Endodermal cell (in vitro differentiated cells): Measurements from ENCODE around the gene ITM2C. TPM values are rescaled to one million over a fixed set of nuclear protein-coding genes. Genes with fewer than 3 reads are reported as not detected.
A peak's percentile ranks its signal among the peaks of the same experiment; 100 is the strongest.

Source experiments
- DNase-seq: peaks from one replicate; pipeline ENCODE4 v3.0.0-alpha.2; 2017
- H3K27ac ChIP-seq: 2 replicates; pipeline ENCODE4 v1.5.1; 2013; ENCODE audit warnings: mild to moderate bottlenecking, low read depth, low read length, moderate library complexity
- H3K27me3 ChIP-seq: 2 replicates; pipeline ENCODE4 v1.6.1; 2013; ENCODE audit warnings: mild to moderate bottlenecking, low read length, moderate library complexity; ENCODE audit not compliant: insufficient read depth, control insufficient read depth, poor library complexity, severe bottlenecking
- H3K36me3 ChIP-seq: 2 replicates; pipeline ENCODE4 v1.7.0; 2013; ENCODE audit warnings: mild to moderate bottlenecking, low read length, moderate library complexity; ENCODE audit not compliant: control insufficient read depth, insufficient read depth
- H3K4me1 ChIP-seq: one replicate; pipeline ENCODE4 v1.7.0; 2013; ENCODE audit warnings: low read length; ENCODE audit not compliant: control insufficient read depth, insufficient read depth
- H3K4me3 ChIP-seq: 2 replicates; pipeline ENCODE4 v1.5.1; 2013; ENCODE audit warnings: mild to moderate bottlenecking, low read length, moderate library complexity
- H3K9ac ChIP-seq: 2 replicates; pipeline ENCODE4 v1.6.1; 2013; ENCODE audit warnings: mild to moderate bottlenecking, low read length, moderate library complexity; ENCODE audit not compliant: poor library complexity, severe bottlenecking; ENCODE audit errors: extremely low read depth
- H3K9me3 ChIP-seq: 2 replicates; pipeline ENCODE4 v1.6.1; 2013; ENCODE audit warnings: mild to moderate bottlenecking, low read length, moderate library complexity; ENCODE audit not compliant: control insufficient read depth
- H3K27ac Mint-ChIP-seq: 2 replicates; pipeline ENCODE4 v1.8.0; 2020; ENCODE audit warnings: mixed read lengths
- H3K27me3 Mint-ChIP-seq: 2 replicates; pipeline ENCODE4 v1.8.0; 2021; ENCODE audit warnings: mild to moderate bottlenecking, mixed read lengths; ENCODE audit not compliant: insufficient read depth
- H3K36me3 Mint-ChIP-seq: 2 replicates; pipeline ENCODE4 v1.8.0; 2020; ENCODE audit warnings: low read depth, mixed read lengths
- H3K4me1 Mint-ChIP-seq: 2 replicates; pipeline ENCODE4 v1.8.0; 2020; ENCODE audit warnings: mixed read lengths
- H3K4me3 Mint-ChIP-seq: 2 replicates; pipeline ENCODE4 v1.8.0; 2020; ENCODE audit warnings: mild to moderate bottlenecking, moderate library complexity, mixed read lengths
- H3K9me3 Mint-ChIP-seq: 2 replicates; pipeline ENCODE4 v1.8.0; 2020; ENCODE audit warnings: mild to moderate bottlenecking, mixed read lengths
- WGBS, 2 experiments: methylation state at CpG; one replicate each; pipeline versions ENCODE4 v1.1.5 to v1.1.7; 2013; ENCODE audit warnings: missing lambda C conversion rate in 2 of 2, mixed read lengths in 1 of 2; ENCODE audit not compliant: insufficient coverage in 1 of 2, insufficient read length in 1 of 2; 5-methylcytosine and 5-hydroxymethylcytosine counted together
- total RNA-seq, 2 donors: library from RNA; stranded (reverse); fragmentation: NEBNext Ultra II Directional in 1 of 2; extraction: Animal tissue kit (Norgen Biotek cat#: 25700) in 1 of 2; gene quantifications; 2 replicates in 1 of 2; 3 replicates in 1 of 2; pipeline ENCODE4 v1.2.1, GENCODE V29; 2021
- TF ChIP-seq, protein P1 (sequence below): fragments of 200-600 bp; sonication (generic); conservative IDR thresholded peaks from 2 replicates; pipeline ENCODE4 v1.5.0; 2021; ENCODE audit warnings: antibody characterized with exemption, mild to moderate bottlenecking

The ITM2C gene
- total RNA-seq, 2 donors from 2014 or later, result 208 to 269 TPM

DNA sequence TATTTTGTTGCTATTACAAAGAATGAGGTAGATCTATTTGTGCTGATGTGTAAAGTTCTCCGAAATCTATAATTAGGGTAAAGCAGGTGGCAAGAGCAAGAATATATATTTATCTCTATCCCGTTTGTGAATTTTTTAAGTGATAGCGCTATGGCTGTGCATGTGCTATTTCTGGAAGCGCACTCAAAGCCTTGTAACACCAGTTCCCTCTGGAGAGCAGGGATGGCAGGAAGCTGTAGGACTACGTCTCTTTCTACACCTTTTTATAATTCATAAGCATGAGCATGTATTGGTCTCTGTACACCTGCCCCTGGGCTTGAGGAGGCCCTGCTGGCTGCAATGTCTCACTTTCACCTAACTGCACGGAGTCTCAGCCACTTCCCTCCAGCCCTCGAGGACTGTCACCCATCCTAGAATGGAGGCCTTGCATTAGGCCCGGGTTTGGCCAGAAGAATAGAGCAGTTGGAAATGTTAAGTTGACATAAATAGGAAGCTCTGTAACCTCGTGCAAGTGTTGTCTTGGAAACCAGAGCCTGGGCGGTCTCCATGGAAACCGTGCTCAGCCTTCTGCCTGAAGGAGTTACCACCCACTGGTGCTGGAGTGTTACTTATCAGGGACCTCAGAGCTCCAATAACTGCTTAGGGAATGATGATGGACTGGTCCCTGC lies 20.9 kb downstream of the ITM2C start:
- peaks cover 1% of the 10 kb centered on the region for H3K4me1 Mint-ChIP-seq
- peak overlapping the region; percentile 84 for H3K27ac ChIP-seq
- peaks cover 3% of the 10 kb centered on the region for H3K27me3 Mint-ChIP-seq
- H3K9ac ChIP-seq, result no peak overlapping the region
- DNase-seq, result peak; percentile 73
- H3K27ac Mint-ChIP-seq, result no peak overlapping the region
- H3K36me3 Mint-ChIP-seq, result peaks cover 6% of the 10 kb centered on the region
- WGBS, 2 experiments, result 58 to 73% methylated on average over 8 to 11 of the region's 11 CpGs
- no peaks in the 10 kb centered on the region for H3K9me3 ChIP-seq
- peaks cover 3% of the 10 kb centered on the region for H3K9me3 Mint-ChIP-seq
- no peak overlapping the region for H3K4me3 ChIP-seq
- H3K27me3 ChIP-seq, result no peaks in the 10 kb centered on the region
- TF ChIP-seq, protein P1, sequence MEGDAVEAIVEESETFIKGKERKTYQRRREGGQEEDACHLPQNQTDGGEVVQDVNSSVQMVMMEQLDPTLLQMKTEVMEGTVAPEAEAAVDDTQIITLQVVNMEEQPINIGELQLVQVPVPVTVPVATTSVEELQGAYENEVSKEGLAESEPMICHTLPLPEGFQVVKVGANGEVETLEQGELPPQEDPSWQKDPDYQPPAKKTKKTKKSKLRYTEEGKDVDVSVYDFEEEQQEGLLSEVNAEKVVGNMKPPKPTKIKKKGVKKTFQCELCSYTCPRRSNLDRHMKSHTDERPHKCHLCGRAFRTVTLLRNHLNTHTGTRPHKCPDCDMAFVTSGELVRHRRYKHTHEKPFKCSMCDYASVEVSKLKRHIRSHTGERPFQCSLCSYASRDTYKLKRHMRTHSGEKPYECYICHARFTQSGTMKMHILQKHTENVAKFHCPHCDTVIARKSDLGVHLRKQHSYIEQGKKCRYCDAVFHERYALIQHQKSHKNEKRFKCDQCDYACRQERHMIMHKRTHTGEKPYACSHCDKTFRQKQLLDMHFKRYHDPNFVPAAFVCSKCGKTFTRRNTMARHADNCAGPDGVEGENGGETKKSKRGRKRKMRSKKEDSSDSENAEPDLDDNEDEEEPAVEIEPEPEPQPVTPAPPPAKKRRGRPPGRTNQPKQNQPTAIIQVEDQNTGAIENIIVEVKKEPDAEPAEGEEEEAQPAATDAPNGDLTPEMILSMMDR, result no peak
- no peaks in the 10 kb centered on the region for H3K4me1 ChIP-seq
- no peak overlapping the region for H3K4me3 Mint-ChIP-seq
- H3K36me3 ChIP-seq, result no peaks in the 10 kb centered on the region

DNA sequence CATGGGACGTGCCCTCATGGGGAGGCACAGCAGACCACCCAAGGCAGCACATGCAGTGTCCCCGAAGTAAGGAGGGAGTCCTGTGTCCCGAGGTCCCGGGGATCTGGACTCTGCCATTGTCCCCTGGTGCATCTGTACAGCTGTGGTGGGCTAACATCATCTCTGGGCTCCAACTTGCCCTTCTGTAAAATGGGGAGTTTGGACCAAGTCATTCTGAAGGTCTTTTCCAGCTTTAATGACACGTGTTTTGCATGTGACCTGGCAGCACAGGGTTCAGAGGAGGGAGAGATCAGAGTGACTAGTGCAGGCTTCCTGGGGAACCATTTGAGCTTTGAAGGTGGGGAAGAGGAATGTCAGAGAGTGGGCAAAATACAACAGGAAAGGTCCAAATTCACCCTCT lies 21.5 kb downstream of the ITM2C start:
- Mint-ChIP-seq H3K36me3 (peaks cover 6% of the 10 kb centered on the region), H3K4me3 (no peak overlapping the region), H3K27me3 (peaks cover 3% of the 10 kb centered on the region), H3K27ac (no peak overlapping the region), H3K9me3 (peaks cover 3% of the 10 kb centered on the region), H3K4me1 (peaks cover 1% of the 10 kb centered on the region)
- DNase-seq, result no peak
- H3K27ac ChIP-seq, result peak overlapping the region; percentile 84
- H3K27me3 ChIP-seq, result no peaks in the 10 kb centered on the region
- 86% methylated on average over 5 of the region's 5 CpGs for WGBS, 2 experiments
- no peaks in the 10 kb centered on the region for H3K9me3 ChIP-seq
- no peaks in the 10 kb centered on the region for H3K36me3 ChIP-seq
- TF ChIP-seq, protein P1, result no peak
- no peaks in the 10 kb centered on the region for H3K4me1 ChIP-seq
- no peak overlapping the region for H3K9ac ChIP-seq
- no peak overlapping the region for H3K4me3 ChIP-seq

DNA sequence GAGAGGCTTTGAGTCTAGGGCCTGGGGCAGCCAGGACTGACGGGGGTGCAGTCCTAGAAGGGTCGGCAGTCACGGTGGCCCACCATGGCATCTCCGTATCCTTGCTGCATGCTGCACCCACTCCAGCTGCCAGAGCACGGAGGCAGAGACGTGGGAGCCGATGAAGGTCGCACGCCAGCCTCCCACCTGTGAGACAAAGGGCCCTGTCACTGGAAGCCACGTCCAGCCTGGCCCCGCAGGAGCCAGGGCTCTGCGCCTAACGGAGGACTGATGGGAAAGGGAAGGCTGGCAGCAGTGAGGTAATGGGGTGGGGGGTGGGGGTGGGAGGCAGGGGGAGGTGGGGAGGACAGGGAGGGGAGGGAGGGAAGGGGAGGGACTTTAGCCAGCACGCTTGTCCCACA lies 21.9 kb downstream of the ITM2C start:
- Histone ChIP-seq H3K36me3 (no peaks in the 10 kb centered on the region), H3K27ac (peak overlapping the region; percentile 84), H3K4me1 (no peaks in the 10 kb centered on the region), H3K27me3 (no peaks in the 10 kb centered on the region), H3K9ac (no peak overlapping the region), H3K4me3 (no peak overlapping the region), H3K9me3 (no peaks in the 10 kb centered on the region)
- Mint-ChIP-seq H3K27me3 (peaks cover 3% of the 10 kb centered on the region), H3K4me1 (peaks cover 1% of the 10 kb centered on the region), H3K9me3 (peaks cover 3% of the 10 kb centered on the region), H3K36me3 (peaks cover 3% of the 10 kb centered on the region), H3K27ac (no peak overlapping the region), H3K4me3 (no peak overlapping the region)
- TF ChIP-seq, protein P1, result no peak
- WGBS, 2 experiments, result 73 to 78% methylated on average over 10 to 12 of the region's 14 CpGs
- DNase-seq, result no peak
